HL-60/S4 (cell line): ENCODE measurements around the gene RAPH1.
"Not testable (repeated sequence)": the region's sequence is repeated elsewhere in the genome, so short reads cannot be mapped to it uniquely, and the experiment has no call there.

Experiments used
- in situ Hi-C: fragments of 300-500 bp; cut with MboI; formaldehyde crosslinking; loops from 2 replicates; pipeline ENCODE4 v1.14.3; 2022; ENCODE audit warnings: low sequenced_read_pairs

Gene RAPH1

DNA sequence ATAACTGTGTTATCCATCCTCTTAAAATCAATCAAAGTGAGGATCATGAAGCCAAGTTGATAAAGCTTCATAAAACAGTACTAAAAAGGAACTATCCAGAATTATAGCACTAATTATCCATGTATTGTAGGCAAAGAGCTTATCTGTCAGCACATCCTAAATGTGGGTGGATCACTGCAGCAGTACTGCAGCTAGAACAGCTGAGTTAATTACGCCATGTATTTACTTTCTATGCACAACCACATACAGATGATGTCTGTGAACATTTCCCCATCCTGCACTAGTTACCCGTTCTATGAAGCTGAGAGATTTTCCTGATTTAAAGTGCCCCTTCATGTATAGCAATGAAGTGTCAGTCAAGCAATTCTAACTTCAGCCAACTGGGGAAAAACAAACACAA is 96.6 kb downstream of the RAPH1 start:
- in situ Hi-C loops, result no loop called here

DNA sequence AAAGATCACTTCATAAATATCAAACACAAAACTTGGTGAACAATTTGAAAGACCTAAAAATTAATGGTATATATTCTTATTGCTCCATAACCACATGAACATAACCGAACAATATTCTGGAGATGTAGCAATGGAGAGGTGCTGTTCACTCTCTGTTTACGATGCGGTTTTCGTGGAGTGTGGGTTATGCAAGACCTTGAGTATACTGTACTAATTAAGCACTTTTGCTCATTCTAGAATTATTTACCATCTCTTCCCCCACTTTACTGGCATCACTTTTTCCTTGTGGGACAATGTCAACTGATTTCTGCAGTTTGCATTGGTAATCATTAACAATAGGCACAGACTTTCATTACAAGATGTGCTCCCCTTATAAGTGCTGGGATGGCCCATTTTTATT is 97.6 kb downstream of the RAPH1 start:
- in situ Hi-C loops, result no loop called here

DNA sequence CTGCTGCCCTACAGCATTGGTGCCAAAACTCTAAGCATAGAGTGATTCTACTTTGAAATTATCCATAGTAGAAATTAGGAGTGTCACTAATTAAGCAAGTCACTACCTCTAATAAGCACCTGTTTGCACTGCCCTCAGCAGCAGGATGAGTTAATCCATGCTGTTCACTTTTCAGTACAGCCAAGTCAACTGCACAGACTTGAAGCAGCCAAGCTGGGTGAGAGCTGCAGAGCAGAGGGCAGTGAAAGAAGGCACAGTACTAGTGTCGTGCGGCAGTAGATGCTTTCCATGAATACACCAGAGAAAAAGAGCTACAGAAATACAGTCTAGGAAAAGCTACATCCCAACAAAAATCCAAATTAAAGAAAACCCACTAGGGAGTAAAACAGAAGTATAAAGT is 98.6 kb downstream of the RAPH1 start:
- in situ Hi-C loops, result no loop called here

- in situ Hi-C loops, result no loop called here
Measured at GRCh38 chr2:203432811-203433210, 102.3 kb downstream of the RAPH1 start.

- in situ Hi-C loops, result no loop called here
Measured at GRCh38 chr2:203431391-203432185, 103.5 kb downstream of the RAPH1 start.

DNA sequence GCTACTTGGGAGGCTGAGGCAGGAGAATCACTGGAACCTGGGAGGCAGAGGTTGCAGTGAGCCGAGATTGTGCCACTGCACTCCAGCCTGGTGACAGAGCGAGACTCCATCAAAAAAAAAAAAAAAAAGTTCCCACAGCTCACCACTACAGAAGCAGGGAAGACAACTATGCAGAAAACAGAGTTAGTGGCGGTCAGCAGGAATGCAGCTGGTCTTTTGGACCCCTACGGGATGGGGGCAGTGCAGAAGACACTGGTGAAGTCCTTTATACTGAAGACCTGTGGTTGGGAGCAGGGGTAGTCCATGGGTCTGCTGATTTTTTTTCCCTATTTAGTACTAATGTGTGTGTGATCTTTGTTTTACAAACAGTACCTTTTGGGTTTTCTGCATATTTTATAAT is 105.5 kb downstream of the RAPH1 start:
- in situ Hi-C loops, result not testable (repeated sequence)

- in situ Hi-C loops, result no loop called here
Measured at GRCh38 chr2:203427061-203427460, 108.0 kb downstream of the RAPH1 start.

- in situ Hi-C loops, result no loop called here
Measured at GRCh38 chr2:203418271-203418670, 116.8 kb downstream of the RAPH1 start.

DNA sequence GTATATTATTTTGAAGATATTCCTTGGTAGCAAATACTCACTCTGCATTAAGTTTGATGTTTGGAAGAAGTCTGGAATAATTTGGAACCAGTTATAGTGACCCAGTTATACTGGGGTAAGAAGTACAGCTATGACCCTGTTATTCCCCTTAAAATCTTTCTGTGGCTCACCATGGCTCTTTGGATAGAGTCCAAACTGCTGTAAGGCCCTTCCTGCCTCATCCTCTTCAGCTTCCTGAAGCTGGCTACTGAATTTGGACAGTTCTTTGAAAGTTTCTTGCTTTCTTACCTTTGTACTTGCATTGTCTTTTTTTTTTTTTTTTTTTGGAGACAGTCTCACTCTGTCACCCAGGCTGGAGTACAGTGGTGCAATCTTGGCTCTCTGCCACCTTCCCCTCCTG is 121.3 kb downstream of the RAPH1 start:
- in situ Hi-C loops, result no loop called here

GRCh38 chr2:203412546-203413331 is 122.4 kb downstream of the RAPH1 start:
- in situ Hi-C loops, result no loop called here

DNA sequence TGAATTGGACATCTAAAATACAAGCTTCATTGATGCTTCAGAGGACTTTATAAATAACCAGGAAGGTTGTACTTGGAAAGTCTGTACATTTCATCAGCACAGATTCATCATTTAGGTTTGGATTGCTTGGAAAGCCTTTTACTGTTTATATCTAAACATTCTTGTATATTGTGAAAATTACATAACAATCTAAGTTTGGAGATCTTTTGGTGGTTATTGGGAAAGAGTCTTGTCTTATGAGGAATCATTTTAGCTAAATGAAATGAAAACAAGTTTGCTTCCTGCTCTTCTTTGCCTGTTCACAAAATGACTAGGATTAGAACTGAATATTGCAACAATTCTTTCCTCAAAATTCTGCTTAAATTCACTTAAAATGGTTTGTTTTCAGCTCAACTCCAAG is 127.6 kb downstream of the RAPH1 start:
- in situ Hi-C loops, result no loop called here

GRCh38 chr2:203404996-203405395 is 130.1 kb downstream of the RAPH1 start:
- in situ Hi-C loops, result no loop called here

GRCh38 chr2:203400805-203401585 is 134.1 kb downstream of the RAPH1 start:
- in situ Hi-C loops, result no loop called here

- in situ Hi-C loops, result no loop called here
Measured at GRCh38 chr2:203399031-203399430, 136.1 kb downstream of the RAPH1 start.

DNA sequence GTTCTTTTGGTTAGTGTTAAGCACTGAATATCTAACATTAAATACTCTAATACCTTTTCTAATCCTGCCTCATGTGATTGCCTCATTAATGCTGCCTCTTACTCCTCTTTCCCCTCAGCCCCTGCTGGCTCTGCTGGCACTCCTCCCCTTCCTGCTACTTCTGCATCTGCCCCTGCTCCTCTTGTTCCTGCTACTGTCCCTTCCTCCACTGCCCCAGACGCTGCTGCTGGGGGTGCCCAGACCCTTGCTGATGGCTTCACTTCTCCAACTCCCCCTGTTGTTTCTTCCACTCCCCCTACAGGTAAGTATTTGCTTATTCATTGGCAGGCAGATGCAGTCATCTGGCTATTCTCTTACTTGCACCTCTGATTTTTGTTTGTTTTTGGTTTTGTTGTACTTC is 138.4 kb downstream of the RAPH1 start:
- in situ Hi-C loops, result no loop called here

GRCh38 chr2:203395858-203396257 is 139.2 kb downstream of the RAPH1 start:
- in situ Hi-C loops, result no loop called here

- in situ Hi-C loops, result no loop called here
Measured at GRCh38 chr2:203394519-203395227, 140.4 kb downstream of the RAPH1 start.

DNA sequence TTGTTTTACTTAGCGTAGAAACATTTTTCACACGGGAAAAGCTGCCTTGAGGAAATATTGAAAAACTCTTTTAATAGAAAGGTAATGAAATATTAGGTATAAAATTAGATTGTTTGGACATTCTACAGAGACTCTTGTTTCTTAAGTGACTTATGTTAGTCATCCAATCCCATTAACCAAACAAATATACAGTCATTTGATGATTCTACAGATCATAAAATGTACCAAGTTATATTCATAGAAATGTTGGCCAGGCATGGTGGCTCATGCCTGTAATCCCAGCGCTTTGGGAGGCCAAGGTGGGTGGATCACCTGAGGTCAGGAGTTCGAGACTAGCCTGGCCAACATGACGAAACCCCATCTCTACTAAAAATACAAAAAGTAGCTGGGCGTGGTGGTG is 146.9 kb downstream of the RAPH1 start:
- in situ Hi-C loops, result not testable (repeated sequence)

DNA sequence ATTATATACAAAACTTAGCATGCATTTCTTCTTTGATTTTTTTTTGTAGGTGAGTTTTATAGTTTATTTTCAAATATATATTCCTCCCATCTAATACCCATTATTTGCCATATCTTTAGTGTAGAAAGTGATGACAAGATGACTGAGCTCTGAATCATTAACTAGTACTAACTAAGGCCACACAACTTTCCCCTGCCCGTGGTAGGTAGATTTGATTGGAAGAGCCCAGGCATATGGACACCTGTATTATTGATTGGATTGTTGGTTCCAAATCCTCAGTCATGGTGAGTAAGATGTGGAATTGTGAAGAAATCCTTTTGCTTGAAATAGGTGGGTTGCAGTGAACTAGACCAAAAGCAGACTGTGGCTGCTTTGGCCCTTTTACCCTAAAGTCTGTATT is 152.1 kb downstream of the RAPH1 start:
- in situ Hi-C loops, result no loop called here

DNA sequence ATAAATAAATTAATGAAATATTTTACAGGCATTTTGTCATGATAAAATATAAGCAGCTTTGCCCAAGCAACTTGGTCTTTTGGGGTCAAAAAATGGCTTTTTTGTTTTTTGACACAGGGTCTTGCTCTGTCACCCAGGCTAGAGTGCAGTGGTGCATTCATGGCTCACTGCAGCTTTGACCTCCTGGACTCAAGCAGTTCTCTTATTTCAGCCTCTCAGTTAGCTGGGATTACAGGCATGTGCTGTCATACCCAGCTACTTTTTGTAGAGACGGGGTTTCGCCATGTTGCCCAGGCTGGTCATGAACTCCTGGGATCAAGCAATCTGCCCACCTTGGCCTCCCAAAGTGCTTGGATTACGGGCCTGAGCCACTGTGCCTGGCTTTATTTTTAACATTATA is 155.9 kb downstream of the RAPH1 start:
- in situ Hi-C loops, result no loop called here

- in situ Hi-C loops, result no loop called here
Measured at GRCh38 chr2:203376173-203376572, 158.9 kb downstream of the RAPH1 start.
